Measurements from ENCODE around the gene ZNF286A.
"Not testable (repeated sequence)": the region's sequence is repeated elsewhere in the genome, so short reads cannot be mapped to it uniquely, and the experiment has no call there.

DNA sequence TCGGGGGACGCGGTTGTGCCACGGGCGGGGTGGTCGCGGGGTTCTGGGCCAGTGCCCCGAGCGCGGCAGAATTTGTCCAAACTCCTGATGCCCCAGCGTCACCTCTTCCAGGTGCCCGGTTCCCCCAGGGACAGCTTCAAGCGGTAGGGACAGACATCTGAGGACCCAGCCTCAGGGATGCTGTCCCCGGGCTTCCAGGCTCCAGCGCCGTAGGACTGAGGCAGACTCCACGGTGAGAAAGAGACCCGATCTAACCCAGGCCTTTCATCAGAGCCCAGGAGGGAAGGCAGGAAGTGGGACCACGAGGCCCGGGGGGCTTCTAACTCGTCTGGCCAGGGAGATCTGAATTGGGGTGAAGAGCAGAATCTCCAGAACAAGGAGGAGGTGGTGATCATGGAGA is 385 bp downstream of the ZNF286A start:
- not testable (repeated sequence) for TF ChIP-seq EZH2 (IDR thresholded peaks at IDR 0.05); POLR2AphosphoS5 (IDR thresholded peaks at IDR 0.05; ENCODE audit: borderline replicate concordance, low read depth, low read length)
